Hematopoietic multipotent progenitor cell treated with erythropoietin and hydrocortisone succinate and interleukin-3 and kit ligand, for 6 days (in vitro differentiated cells): Measurements from ENCODE around the gene MAPK8IP3.
"Not testable (repeated sequence)": the region's sequence is repeated elsewhere in the genome, so short reads cannot be mapped to it uniquely, and the experiment has no call there.

Source experiments
- DNase-seq: peaks from one replicate; pipeline ENCODE4 v3.0.0-alpha.2; 2015

The MAPK8IP3 gene

GRCh38 chr16:1713933-1714332, 7.9 kb downstream of the MAPK8IP3 start:
- DNase-seq: no peak

GRCh38 chr16:1715220-1715619, 9.2 kb downstream of the MAPK8IP3 start:
- DNase-seq: no peak

- DNase-seq: not testable (repeated sequence)
These were observed 12.2 kb downstream of the MAPK8IP3 start for GRCh38 chr16:1718236-1718635.

GRCh38 chr16:1719559-1720229, 13.7 kb downstream of the MAPK8IP3 start:
- not testable (repeated sequence) for DNase-seq

- no peak for DNase-seq
These were observed 15.4 kb downstream of the MAPK8IP3 start for GRCh38 chr16:1721372-1721771.

- peak; percentile 79 for DNase-seq
These were observed 17.6 kb downstream of the MAPK8IP3 start for GRCh38 chr16:1723450-1724147.

GRCh38 chr16:1724491-1724890, 18.5 kb downstream of the MAPK8IP3 start:
- DNase-seq: no peak

- no peak for DNase-seq
These were observed 20.9 kb downstream of the MAPK8IP3 start for GRCh38 chr16:1726661-1727502.

- no peak for DNase-seq
These were observed 21.9 kb downstream of the MAPK8IP3 start for GRCh38 chr16:1727651-1728624.

- DNase-seq: no peak
These were observed 23.0 kb downstream of the MAPK8IP3 start for GRCh38 chr16:1729026-1729425.

GRCh38 chr16:1729445-1729844, 23.4 kb downstream of the MAPK8IP3 start:
- no peak for DNase-seq

- DNase-seq: no peak
These were observed 25.1 kb downstream of the MAPK8IP3 start for GRCh38 chr16:1731073-1731472.

- no peak for DNase-seq
These were observed 25.6 kb downstream of the MAPK8IP3 start for GRCh38 chr16:1731603-1732002.

- DNase-seq: no peak
These were observed 26.1 kb downstream of the MAPK8IP3 start for GRCh38 chr16:1732071-1732470.

GRCh38 chr16:1732551-1732987, 26.6 kb downstream of the MAPK8IP3 start:
- DNase-seq: not testable (repeated sequence)

GRCh38 chr16:1734123-1734522, 28.1 kb downstream of the MAPK8IP3 start:
- DNase-seq: no peak

GRCh38 chr16:1734816-1735215, 28.8 kb downstream of the MAPK8IP3 start:
- DNase-seq: no peak

GRCh38 chr16:1740234-1740633, 34.2 kb downstream of the MAPK8IP3 start:
- no peak for DNase-seq

- no peak for DNase-seq
These were observed 34.9 kb downstream of the MAPK8IP3 start for GRCh38 chr16:1740781-1741490.

GRCh38 chr16:1741553-1742165, 35.7 kb downstream of the MAPK8IP3 start:
- DNase-seq: no peak
